ENCODE results near the gene CTNNBL1.

- TF ChIP-seq POLR2AphosphoS5 (IDR thresholded peaks at IDR 0.05; ENCODE audit: borderline replicate concordance, low read depth, low read length) (no peak), EZH2 (IDR thresholded peaks at IDR 0.05) (no peak), FOXP2 (optimal IDR thresholded peaks at IDR 0.05; ENCODE audit: control extremely low read depth, extremely low read length, insufficient read depth) (no peak)
These were observed 106.8 kb downstream of the CTNNBL1 start for GRCh38 chr20:37800618-37801017.
